ENCODE data around the gene FRAT2.

FRAT2 gene

GRCh38 chr10:97314671-97315070 is 19.9 kb downstream of the FRAT2 start:
- H3K36me3 ChIP-seq: no peaks in the 10 kb centered on the region; the same call in 1 of the 2 replicates
- H3K27me3 ChIP-seq (ENCODE audit: insufficient read depth, low read depth, severe bottlenecking): no peaks in the 10 kb centered on the region
- H3K27ac ChIP-seq: no peak overlapping the region
- TF ChIP-seq CTCF (IDR thresholded peaks at IDR 0.05; ENCODE audit: low read depth, low read length): no peak
- DNase-seq: no peak
- no peak overlapping the region for H3K4me3 ChIP-seq (ENCODE audit: low read depth, low read length)
- no peaks in the 10 kb centered on the region for H3K9me3 ChIP-seq (ENCODE audit: severe bottlenecking)

GRCh38 chr10:97312897-97313296 is 21.6 kb downstream of the FRAT2 start:
- TF ChIP-seq CTCF (IDR thresholded peaks at IDR 0.05; ENCODE audit: low read depth, low read length): no peak
- Histone ChIP-seq H3K4me3 (ENCODE audit: low read depth, low read length) (no peak overlapping the region), H3K36me3 (no peaks in the 10 kb centered on the region), H3K27me3 (ENCODE audit: insufficient read depth, low read depth, severe bottlenecking) (no peaks in the 10 kb centered on the region), H3K27ac (no peak overlapping the region), H3K9me3 (ENCODE audit: severe bottlenecking) (no peaks in the 10 kb centered on the region)
- DNase-seq: no peak

- no peak for TF ChIP-seq CTCF (IDR thresholded peaks at IDR 0.05; ENCODE audit: low read depth, low read length)
- no peaks in the 10 kb centered on the region for H3K9me3 ChIP-seq (ENCODE audit: severe bottlenecking)
Observed at GRCh38 chr10:97311111-97311626, 23.4 kb downstream of the FRAT2 start.

GRCh38 chr10:97307866-97308780 is 26.4 kb downstream of the FRAT2 start:
- TF ChIP-seq CTCF (IDR thresholded peaks at IDR 0.05; ENCODE audit: low read depth, low read length): no peak

More at GRCh38 chr10:97311111-97311626, 23.4 kb downstream of the FRAT2 start:
- no peaks in the 10 kb centered on the region for H3K27me3 ChIP-seq (ENCODE audit: insufficient read depth, low read depth, severe bottlenecking)
- H3K4me3 ChIP-seq (ENCODE audit: low read depth, low read length): no peak overlapping the region
- H3K36me3 ChIP-seq: no peaks in the 10 kb centered on the region
- H3K27ac ChIP-seq: no peak overlapping the region
- DNase-seq: no peak

GRCh38 chr10:97307441-97307840 is 27.1 kb downstream of the FRAT2 start:
- H3K27me3 ChIP-seq (ENCODE audit: insufficient read depth, low read depth, severe bottlenecking): no peaks in the 10 kb centered on the region
- H3K4me3 ChIP-seq (ENCODE audit: low read depth, low read length): no peak overlapping the region
- DNase-seq: no peak
- H3K27ac ChIP-seq: no peak overlapping the region
- no peaks in the 10 kb centered on the region for H3K9me3 ChIP-seq (ENCODE audit: severe bottlenecking)
- no peaks in the 10 kb centered on the region for H3K36me3 ChIP-seq
- no peak for TF ChIP-seq CTCF (IDR thresholded peaks at IDR 0.05; ENCODE audit: low read depth, low read length)

More at GRCh38 chr10:97307866-97308780, 26.4 kb downstream of the FRAT2 start:
- H3K27ac ChIP-seq: no peak overlapping the region
- no peaks in the 10 kb centered on the region for H3K27me3 ChIP-seq (ENCODE audit: insufficient read depth, low read depth, severe bottlenecking)
- H3K4me3 ChIP-seq (ENCODE audit: low read depth, low read length): no peak overlapping the region
- H3K9me3 ChIP-seq (ENCODE audit: severe bottlenecking): no peaks in the 10 kb centered on the region
- no peaks in the 10 kb centered on the region for H3K36me3 ChIP-seq
- DNase-seq: no peak

Data from WERI-Rb-1 (cell line).